Lower lobe of right lung (tissue), 2 donors: ENCODE results near the gene ATF3. TPM values are rescaled to one million over a fixed set of nuclear protein-coding genes. Genes with fewer than 3 reads are reported as not detected.

ENCODE experiments used
- ATAC-seq, 2 donors: fragments of 200-7000 bp; cut with Tn5 transposase; one replicate each; pipeline ENCODE4 v1.9.1; 2020 to 2022; ENCODE audit warnings: mild to moderate bottlenecking in 2 of 2, moderate library complexity in 2 of 2
- DNase-seq: peaks from one replicate; pipeline ENCODE4 v3.0.0-alpha.2; 2020
- H3K27ac ChIP-seq: fragments of 200-600 bp; one replicate; pipeline ENCODE4 v1.8.0; 2022
- H3K27me3 ChIP-seq: fragments of 200-600 bp; one replicate; pipeline ENCODE4 v1.8.0; 2022; ENCODE audit warnings: low read depth
- H3K36me3 ChIP-seq: fragments of 200-600 bp; one replicate; pipeline ENCODE4 v1.8.0; 2022; ENCODE audit warnings: mild to moderate bottlenecking
- H3K4me1 ChIP-seq: fragments of 200-600 bp; one replicate; pipeline ENCODE4 v1.8.0; 2022
- H3K4me3 ChIP-seq: fragments of 200-600 bp; one replicate; pipeline ENCODE4 v1.8.0; 2022; ENCODE audit warnings: mild to moderate bottlenecking
- H3K9me3 ChIP-seq: fragments of 200-600 bp; one replicate; pipeline ENCODE4 v1.8.0; 2022
- intact Hi-C: fragments of 100-400 bp; cut with DNase I; formaldehyde crosslinking; loops from one replicate; pipeline ENCODE4 v1.11.0; 2022
- total RNA-seq: library from RNA; stranded (reverse); fragmentation: NEBNext Ultra II Directional; extraction: Animal tissue kit (Norgen Biotek cat#: 25700); gene quantifications from one replicate; pipeline ENCODE4 v1.2.1, GENCODE V29; 2021
- TF ChIP-seq, protein P1 (sequence below): fragments of 200-600 bp; IDR thresholded peaks from one replicate; pipeline ENCODE4 v1.8.0; 2022; ENCODE audit warnings: antibody characterized with exemption, mild to moderate bottlenecking
- donor health status: DM: no; HTN: yes; CAD: no; lungs with severe emphysema.

ATF3 gene
- total RNA-seq, 1 donor from 2014 or later, result 25.8 TPM

DNA sequence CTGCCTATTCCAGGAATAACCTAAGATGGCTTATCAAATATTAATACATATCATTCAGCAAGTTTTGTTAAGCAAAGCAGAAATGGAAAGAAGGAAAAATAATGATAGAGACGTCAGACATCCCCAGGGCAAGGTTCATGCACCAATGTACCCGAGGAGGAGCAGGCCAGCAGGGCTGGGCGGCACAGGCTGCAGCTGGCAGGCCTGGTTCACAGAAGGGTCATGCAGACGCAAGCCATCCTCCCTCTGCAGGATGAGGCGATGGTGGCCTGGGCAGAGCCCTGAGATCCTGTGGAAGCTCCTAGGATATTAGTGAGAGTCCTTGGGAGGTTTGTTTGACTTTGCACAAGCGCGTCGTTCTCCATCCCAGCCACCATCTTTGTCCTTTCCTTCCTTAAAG, 61.0 kb downstream of the ATF3 start:
- intact Hi-C loops, result no loop called here
- H3K36me3 ChIP-seq, result no peaks in the 10 kb centered on the region
- H3K27ac ChIP-seq, result no peak overlapping the region
- ATAC-seq (no peak), DNase-seq (no peak)
- H3K4me3 ChIP-seq, result no peak overlapping the region
- H3K9me3 ChIP-seq, result no peaks in the 10 kb centered on the region
- TF ChIP-seq, protein P1, sequence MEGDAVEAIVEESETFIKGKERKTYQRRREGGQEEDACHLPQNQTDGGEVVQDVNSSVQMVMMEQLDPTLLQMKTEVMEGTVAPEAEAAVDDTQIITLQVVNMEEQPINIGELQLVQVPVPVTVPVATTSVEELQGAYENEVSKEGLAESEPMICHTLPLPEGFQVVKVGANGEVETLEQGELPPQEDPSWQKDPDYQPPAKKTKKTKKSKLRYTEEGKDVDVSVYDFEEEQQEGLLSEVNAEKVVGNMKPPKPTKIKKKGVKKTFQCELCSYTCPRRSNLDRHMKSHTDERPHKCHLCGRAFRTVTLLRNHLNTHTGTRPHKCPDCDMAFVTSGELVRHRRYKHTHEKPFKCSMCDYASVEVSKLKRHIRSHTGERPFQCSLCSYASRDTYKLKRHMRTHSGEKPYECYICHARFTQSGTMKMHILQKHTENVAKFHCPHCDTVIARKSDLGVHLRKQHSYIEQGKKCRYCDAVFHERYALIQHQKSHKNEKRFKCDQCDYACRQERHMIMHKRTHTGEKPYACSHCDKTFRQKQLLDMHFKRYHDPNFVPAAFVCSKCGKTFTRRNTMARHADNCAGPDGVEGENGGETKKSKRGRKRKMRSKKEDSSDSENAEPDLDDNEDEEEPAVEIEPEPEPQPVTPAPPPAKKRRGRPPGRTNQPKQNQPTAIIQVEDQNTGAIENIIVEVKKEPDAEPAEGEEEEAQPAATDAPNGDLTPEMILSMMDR, result no peak
- H3K4me1 ChIP-seq, result peaks cover 58% of the 10 kb centered on the region
- no peaks in the 10 kb centered on the region for H3K27me3 ChIP-seq

DNA sequence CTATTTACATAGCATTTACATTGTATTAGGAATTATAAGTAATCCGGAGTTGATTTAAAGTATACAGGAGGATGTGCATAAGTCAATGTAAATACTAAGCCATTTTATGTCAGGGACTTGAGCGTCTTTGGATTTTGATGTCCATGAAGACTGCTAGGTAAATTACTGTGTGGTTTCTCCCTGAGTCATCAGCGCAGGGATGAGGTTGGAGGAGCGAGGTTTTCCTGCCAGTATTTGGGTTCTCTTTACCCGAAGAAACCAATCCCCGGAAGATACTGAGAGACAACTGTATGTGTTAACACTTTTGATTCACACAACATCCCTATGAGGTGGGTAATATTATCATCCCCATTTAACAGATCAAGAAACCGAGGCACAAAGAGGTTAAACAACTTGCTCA, 61.7 kb downstream of the ATF3 start:
- no peak for ATAC-seq
- no peaks in the 10 kb centered on the region for H3K27me3 ChIP-seq
- H3K9me3 ChIP-seq, result no peaks in the 10 kb centered on the region
- intact Hi-C loops, result no loop called here
- no peak for DNase-seq
- TF ChIP-seq, protein P1, result no peak
- no peak overlapping the region for H3K27ac ChIP-seq
- H3K4me3 ChIP-seq, result no peak overlapping the region
- no peaks in the 10 kb centered on the region for H3K36me3 ChIP-seq
- peaks cover 58% of the 10 kb centered on the region for H3K4me1 ChIP-seq

Other genes starting within 250 kb of the ATF3 start
- gene PACC1, start 193.9 kb upstream of the ATF3 start, total RNA-seq, result 9.8 TPM
- 42.3 TPM for gene NENF, start 175.8 kb upstream of the ATF3 start, total RNA-seq
- 12.8 TPM for gene BATF3, start 91.1 kb downstream of the ATF3 start, total RNA-seq
- 30.8 TPM for gene NSL1, start 183.0 kb downstream of the ATF3 start, total RNA-seq
- 12.3 TPM for gene TATDN3, start 183.1 kb downstream of the ATF3 start, total RNA-seq
- not detected for gene SPATA45, start 238.9 kb downstream of the ATF3 start, total RNA-seq
- 6.3 TPM for gene FLVCR1, start 249.5 kb downstream of the ATF3 start, total RNA-seq